Heart right ventricle (tissue), 16 donors: Measurements from ENCODE around the gene BRMS1. TPM values are rescaled to one million over a fixed set of nuclear protein-coding genes. Genes with fewer than 3 reads are reported as not detected.

Experiments
- ATAC-seq, 8 donors: fragments of 200-7000 bp; cut with Tn5 transposase; one replicate each; pipeline ENCODE4 v1.9.1; 2020; ENCODE audit warnings: mild to moderate bottlenecking in 8 of 8, moderate library complexity in 8 of 8, moderate number of reproducible peaks in 1 of 8
- DNase-seq, 2 donors: peaks; one replicate each; pipeline ENCODE4 v3.0.0-alpha.2; 2020
- H3K27ac ChIP-seq, 10 donors: fragments of 200-600 bp; sonication (generic) in 2 of 10; one replicate each; pipeline versions ENCODE4 v1.5.0 to v1.8.0; 2020 to 2022; ENCODE audit warnings: mild to moderate bottlenecking in 3 of 10
- H3K27me3 ChIP-seq, 7 donors: fragments of 200-600 bp; one replicate each; pipeline ENCODE4 v1.8.0; 2021 to 2022; ENCODE audit warnings: mild to moderate bottlenecking in 2 of 7
- H3K36me3 ChIP-seq, 9 donors: fragments of 200-600 bp; sonication (generic) in 1 of 9; one replicate each; pipeline versions ENCODE4 v1.5.0 to v1.8.0; 2020 to 2022; ENCODE audit warnings: mild to moderate bottlenecking in 2 of 9
- H3K4me1 ChIP-seq, 9 donors: fragments of 200-600 bp; sonication (generic) in 1 of 9; one replicate each; pipeline versions ENCODE4 v1.5.0 to v1.8.0; 2020 to 2022; ENCODE audit warnings: mild to moderate bottlenecking in 4 of 9
- H3K4me3 ChIP-seq, 10 donors: fragments of 200-600 bp; sonication (generic) in 2 of 10; one replicate each; pipeline versions ENCODE4 v1.5.0 to v1.8.0; 2020 to 2022; ENCODE audit warnings: mild to moderate bottlenecking in 7 of 10, moderate library complexity in 2 of 10
- H3K9me3 ChIP-seq, 11 donors: fragments of 200-600 bp in 10 of 11; sonication (generic) in 2 of 11; one replicate each; pipeline versions ENCODE4 v1.5.0 to v1.8.0; 2013 to 2022; ENCODE audit warnings: mild to moderate bottlenecking in 2 of 11, control low read depth in 1 of 11, moderate library complexity in 1 of 11
- WGBS, 2 donors: extraction: QIAGEN DNeasy Blood & Tissue Kit; methylation state at CpG; one replicate each; pipeline ENCODE4 v1.1.7; 2013; ENCODE audit warnings: inconsistent platforms in 1 of 2; 5-methylcytosine and 5-hydroxymethylcytosine counted together
- intact Hi-C, 10 donors: fragments of 100-400 bp; cut with DNase I; formaldehyde crosslinking; loops; one replicate each; pipeline versions ENCODE4 v1.11.1 to v1.14.2; 2022
- polyA plus RNA-seq, 2 donors: library from polyadenylated mRNA; stranded (reverse); fragments of 200-250 nt; gene quantifications; one replicate each; pipeline ENCODE4 v1.2.3, GENCODE V29; 2013
- total RNA-seq, 10 donors: library from RNA; stranded (reverse); fragmentation: NEBNext Ultra II Directional in 3 of 10; extraction: Animal tissue kit (Norgen Biotek cat#: 25700) in 3 of 10; gene quantifications; one replicate each; pipeline versions ENCODE4 v1.2.1 to v1.2.4, GENCODE V29; 2021 to 2023
- TF ChIP-seq, protein P1 (sequence below), 9 donors: fragments of 200-600 bp; sonication (generic) in 2 of 9; IDR thresholded peaks; one replicate each; pipeline versions ENCODE4 v1.5.0 to v1.8.0; 2021 to 2022; ENCODE audit warnings: antibody characterized with exemption in 9 of 9, mild to moderate bottlenecking in 5 of 9, moderate library complexity in 1 of 9
- donor health status: Arrhythmogenic right ventricular cardiomyopathy.
- donor health status: ischemic (EF 13 %, LVEDD 7.1; RV severe dilation, severe dysfunction).
- donor health status: healthy with polysubstance abuse.
- donor health status: DM: no; HTN: yes; CAD: no.
- donor health status: DM: no; HTN: no; CAD: no.
- donor health status: ischemic (EF 25% LVEDD 6.9; RV normal size, moderate dysfunction).
- donor health status: ischemic (EF 25% LVEDD 5.7; RV mildly dilated, moderate dysfunction).
- donor health status: healthy.
- donor health status: DM: yes; HTN: yes; CAD: no.
- donor health status: Ischemic cardiomyopathy.
- donor health status: ischemic (EF 35%, LVEDD 5.7; RV mildly dilated, moderate dysfunction).
- donor health status: nonischemic (EF 11% LVEDD 7.7; RV severe dilation, severe dysfunction).
- donor health status: DM: yes; HTN: yes; CAD: no.
- donor health status: PGD.
- donor health status: ischemic (EF 29% LVEDD 5.4; RV normal size, mild dysfunction).
- donor health status: nonischemic (EF 23%, LVEDD 6.1; RV moderate dilation, normal function).

BRMS1 gene
- total and polyA plus RNA-seq, 12 donors: 10.6 to 73.9 (median 13.6) TPM

DNA sequence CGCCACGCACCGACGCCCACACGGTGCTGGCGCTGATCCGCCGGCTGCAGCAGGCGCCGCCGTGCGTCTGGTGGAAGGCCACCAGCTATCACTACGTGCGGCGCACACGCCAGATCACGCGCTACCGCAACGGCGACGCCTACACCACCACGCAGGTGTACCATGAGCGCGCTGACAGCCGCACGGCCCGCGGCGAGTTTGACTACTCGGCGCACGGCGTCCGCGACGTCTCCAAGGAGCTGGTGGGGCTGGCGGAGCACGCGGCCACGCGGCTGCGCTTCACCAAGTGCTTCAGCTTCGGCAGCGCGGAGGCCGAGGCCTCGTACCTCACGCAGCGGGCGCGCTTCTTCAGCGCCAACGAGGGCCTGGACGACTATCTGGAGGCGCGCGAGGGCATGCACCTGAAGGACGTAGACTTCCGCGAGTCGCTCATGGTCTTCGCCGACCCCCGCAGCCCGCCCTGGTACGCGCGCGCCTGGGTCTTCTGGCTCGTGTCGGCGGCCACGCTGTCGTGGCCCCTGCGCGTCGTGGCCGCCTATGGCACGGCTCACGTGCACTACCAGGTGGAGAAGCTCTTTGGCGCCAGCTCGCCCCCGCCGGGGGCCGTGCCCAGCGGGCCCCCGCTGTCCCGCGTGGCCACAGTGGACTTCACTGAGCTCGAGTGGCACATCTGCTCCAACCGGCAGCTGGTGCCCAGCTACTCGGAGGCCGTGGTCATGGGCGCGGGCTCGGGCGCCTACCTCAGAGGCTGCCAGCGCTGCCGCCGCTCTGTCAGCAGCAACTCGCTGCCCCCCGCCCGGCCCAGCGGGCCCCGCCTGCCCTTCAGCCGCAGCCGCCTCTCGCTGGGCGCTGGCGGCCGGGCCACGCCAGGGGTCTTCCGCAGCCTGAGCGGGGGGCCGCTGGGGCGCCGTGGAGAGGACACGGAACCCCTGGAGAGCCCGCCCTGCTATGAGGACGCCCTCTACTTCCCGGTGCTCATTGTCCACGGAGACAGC is 50.0 kb downstream of the BRMS1 start:
- no peak overlapping the region for H3K27ac ChIP-seq
- H3K27me3 ChIP-seq: peaks cover 17 to 45% (median 35%) of the 10 kb centered on the region in 7 donors
- intact Hi-C loops: no loop called here
- no peaks in the 10 kb centered on the region for H3K36me3 ChIP-seq
- 76 to 82% methylated on average over 100 to 123 of the region's 123 CpGs for WGBS, 2 donors
- TF ChIP-seq, protein P1, sequence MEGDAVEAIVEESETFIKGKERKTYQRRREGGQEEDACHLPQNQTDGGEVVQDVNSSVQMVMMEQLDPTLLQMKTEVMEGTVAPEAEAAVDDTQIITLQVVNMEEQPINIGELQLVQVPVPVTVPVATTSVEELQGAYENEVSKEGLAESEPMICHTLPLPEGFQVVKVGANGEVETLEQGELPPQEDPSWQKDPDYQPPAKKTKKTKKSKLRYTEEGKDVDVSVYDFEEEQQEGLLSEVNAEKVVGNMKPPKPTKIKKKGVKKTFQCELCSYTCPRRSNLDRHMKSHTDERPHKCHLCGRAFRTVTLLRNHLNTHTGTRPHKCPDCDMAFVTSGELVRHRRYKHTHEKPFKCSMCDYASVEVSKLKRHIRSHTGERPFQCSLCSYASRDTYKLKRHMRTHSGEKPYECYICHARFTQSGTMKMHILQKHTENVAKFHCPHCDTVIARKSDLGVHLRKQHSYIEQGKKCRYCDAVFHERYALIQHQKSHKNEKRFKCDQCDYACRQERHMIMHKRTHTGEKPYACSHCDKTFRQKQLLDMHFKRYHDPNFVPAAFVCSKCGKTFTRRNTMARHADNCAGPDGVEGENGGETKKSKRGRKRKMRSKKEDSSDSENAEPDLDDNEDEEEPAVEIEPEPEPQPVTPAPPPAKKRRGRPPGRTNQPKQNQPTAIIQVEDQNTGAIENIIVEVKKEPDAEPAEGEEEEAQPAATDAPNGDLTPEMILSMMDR (IDR thresholded peaks at IDR 0.05): no peak
- no peak overlapping the region for H3K4me3 ChIP-seq
- H3K9me3 ChIP-seq: no peaks in the 10 kb centered on the region
- H3K4me1 ChIP-seq: peaks cover 0 to 14% (median 10%) of the 10 kb centered on the region in 9 donors
- DNase-seq (no peak), ATAC-seq (no peak)

DNA sequence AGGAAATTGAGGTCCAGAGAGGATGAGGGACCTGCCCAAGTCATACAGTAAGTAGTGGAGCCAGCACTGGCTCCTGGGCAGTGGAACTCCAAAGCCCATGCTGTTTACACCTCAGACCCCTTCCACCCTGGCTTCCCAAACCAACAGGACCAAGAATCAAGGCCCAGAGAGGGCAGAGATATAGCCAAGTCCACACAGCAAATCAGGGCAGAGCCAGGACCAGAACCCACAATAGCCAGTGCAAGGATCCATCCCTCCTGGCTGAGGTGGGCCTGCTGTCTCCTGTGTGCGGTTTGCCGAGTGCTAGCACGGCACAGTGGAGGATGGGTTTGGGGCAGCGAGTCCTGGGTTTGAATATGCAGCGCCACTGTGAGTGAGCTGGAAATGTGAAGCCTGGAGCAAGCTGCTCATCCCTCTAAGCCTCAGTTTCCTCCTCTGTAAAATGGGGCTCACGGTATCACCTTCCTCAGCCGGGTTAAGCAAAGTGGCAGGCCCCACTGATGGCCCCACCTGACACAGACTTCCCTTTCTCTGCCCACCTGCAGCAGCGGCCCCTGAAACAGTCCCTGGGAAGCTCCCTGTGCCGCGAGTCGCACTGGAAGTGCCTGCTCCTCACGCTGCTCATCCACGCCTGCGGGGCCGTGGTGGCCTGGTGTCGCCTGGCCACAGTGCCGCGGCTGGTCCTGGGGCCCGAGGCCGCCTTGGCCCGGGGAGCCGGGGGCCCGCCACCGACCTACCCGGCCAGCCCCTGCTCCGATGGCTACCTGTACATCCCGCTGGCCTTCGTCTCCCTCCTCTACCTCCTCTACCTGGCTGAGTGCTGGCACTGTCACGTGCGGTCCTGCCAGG is 50.9 kb downstream of the BRMS1 start:
- ATAC-seq: no peak
- 81% methylated on average over 30 of the region's 30 CpGs for WGBS, 2 donors
- intact Hi-C loops: no loop called here
- TF ChIP-seq, protein P1 (IDR thresholded peaks at IDR 0.05): no peak
- H3K27ac ChIP-seq: no peak overlapping the region
- H3K4me3 ChIP-seq: no peak overlapping the region
- H3K27me3 ChIP-seq: peaks cover 17 to 45% (median 35%) of the 10 kb centered on the region in 7 donors
- no peaks in the 10 kb centered on the region for H3K36me3 ChIP-seq
- H3K4me1 ChIP-seq: peaks cover 0 to 21% (median 15%) of the 10 kb centered on the region in 9 donors
- DNase-seq: no peak
- no peaks in the 10 kb centered on the region for H3K9me3 ChIP-seq

DNA sequence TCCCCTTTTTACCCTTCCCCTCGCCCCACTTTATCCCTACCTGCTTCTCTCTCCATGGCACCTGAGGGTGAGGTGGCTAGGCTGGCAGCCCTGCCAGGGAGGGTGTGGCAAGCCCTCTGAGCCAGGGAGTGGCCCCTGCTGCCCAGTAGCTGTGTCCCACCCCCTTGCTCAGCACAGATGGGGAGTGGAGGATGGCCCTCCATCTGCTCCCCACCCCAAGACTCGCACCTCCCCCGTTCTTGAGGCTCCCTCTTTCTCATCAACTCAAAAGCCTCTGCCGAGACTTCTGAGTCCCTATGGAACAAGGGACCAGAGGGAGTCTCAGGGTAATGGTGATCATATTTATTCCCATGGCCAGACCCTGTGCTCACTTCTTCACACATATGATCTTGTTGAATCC is 51.6 kb downstream of the BRMS1 start:
- Histone ChIP-seq H3K27ac (no peak overlapping the region), H3K4me1 (peaks cover 0 to 22% (median 16%) of the 10 kb centered on the region in 9 donors), H3K9me3 (no peaks in the 10 kb centered on the region), H3K36me3 (no peaks in the 10 kb centered on the region), H3K27me3 (peaks cover 17 to 45% (median 35%) of the 10 kb centered on the region in 7 donors), H3K4me3 (no peak overlapping the region)
- TF ChIP-seq, protein P1 (IDR thresholded peaks at IDR 0.05): no peak
- intact Hi-C loops: no loop called here
- 63 to 77% methylated on average over 4 of the region's 4 CpGs for WGBS, 2 donors
- DNase-seq (no peak), ATAC-seq (no peak)
